Liver (tissue), 9 donors: Measurements from ENCODE around the gene DYRK1A. TPM values are rescaled to one million over a fixed set of nuclear protein-coding genes. Genes with fewer than 3 reads are reported as not detected.

Experiments
- DNase-seq: peaks from one replicate; pipeline ENCODE4 v3.0.0-alpha.2; 2017; ENCODE audit warnings: low spot score
- H3K27ac ChIP-seq, 2 donors: one replicate each; pipeline ENCODE4 v1.7.0; 2013; ENCODE audit warnings: inconsistent platforms in 2 of 2, low read length in 2 of 2, control low read depth in 1 of 2, low read depth in 1 of 2, mild to moderate bottlenecking in 1 of 2
- H3K27me3 ChIP-seq, 4 donors: one replicate each; pipeline versions ENCODE4 v1.6.1 to v1.7.0; 2013; ENCODE audit warnings: low read length in 3 of 4, inconsistent platforms in 1 of 4, mild to moderate bottlenecking in 1 of 4, moderate library complexity in 1 of 4; ENCODE audit not compliant: control insufficient read depth in 4 of 4, insufficient read depth in 4 of 4
- H3K36me3 ChIP-seq, 4 donors: one replicate each; pipeline versions ENCODE4 v1.6.1 to v1.7.0; 2013; ENCODE audit warnings: low read length in 3 of 4, mild to moderate bottlenecking in 3 of 4, low read depth in 1 of 4, moderate library complexity in 1 of 4; ENCODE audit not compliant: control insufficient read depth in 4 of 4, insufficient read depth in 3 of 4
- H3K4me1 ChIP-seq, 4 donors: one replicate each; pipeline versions ENCODE4 v1.6.1 to v1.7.0; 2013; ENCODE audit warnings: low read length in 3 of 4, mild to moderate bottlenecking in 3 of 4, moderate library complexity in 1 of 4; ENCODE audit not compliant: control insufficient read depth in 4 of 4, insufficient read depth in 4 of 4
- H3K4me3 ChIP-seq, 3 donors: one replicate each; pipeline versions ENCODE4 v1.6.1 to v1.7.0; 2013; ENCODE audit warnings: low read length in 3 of 3, control low read depth in 1 of 3, low read depth in 1 of 3, mild to moderate bottlenecking in 1 of 3
- H3K9ac ChIP-seq, 2 donors: one replicate each; pipeline ENCODE4 v1.7.0; 2013; ENCODE audit warnings: low read length in 2 of 2, mild to moderate bottlenecking in 2 of 2, moderate library complexity in 2 of 2, control low read depth in 1 of 2, low read depth in 1 of 2
- H3K9me3 ChIP-seq, 4 donors: one replicate each; pipeline versions ENCODE4 v1.6.1 to v1.7.0; 2013; ENCODE audit warnings: low read length in 3 of 4; ENCODE audit not compliant: control insufficient read depth in 4 of 4
- ATF3 ChIP-seq: IDR thresholded peaks from 2 replicates; pipeline ENCODE4 v1.6.1; 2016; ENCODE audit warnings: antibody characterized with exemption
- CTCF ChIP-seq: fragments of 150-350 bp; IDR thresholded peaks from 2 replicates; pipeline ENCODE4 v1.5.1; 2017; ENCODE audit warnings: improper control_type of control experiment, low read depth, low read length; ENCODE audit not compliant: missing input control
- EGR1 ChIP-seq, 2 donors: IDR thresholded peaks; 2 replicates each; pipeline ENCODE4 v1.6.1; 2016 to 2018; ENCODE audit warnings: antibody characterized with exemption in 2 of 2, low read depth in 2 of 2
- FOXA1 ChIP-seq: IDR thresholded peaks from 2 replicates; pipeline ENCODE4 v1.6.1; 2016; ENCODE audit warnings: antibody characterized with exemption
- FOXA2 ChIP-seq: IDR thresholded peaks from 2 replicates; pipeline ENCODE4 v1.6.1; 2016; ENCODE audit warnings: antibody characterized with exemption
- GABPA ChIP-seq, 2 donors: IDR thresholded peaks in 1 of 2; conservative IDR thresholded peaks in 1 of 2; 2 replicates each; pipeline ENCODE4 v1.6.1; 2016; ENCODE audit warnings: antibody characterized with exemption in 2 of 2, mild to moderate bottlenecking in 1 of 2, moderate library complexity in 1 of 2
- HNF4A ChIP-seq, 2 donors: conservative IDR thresholded peaks; 2 replicates each; pipeline ENCODE4 v1.6.1; 2016; ENCODE audit warnings: antibody characterized with exemption in 2 of 2, mild to moderate bottlenecking in 2 of 2
- JUND ChIP-seq, 2 donors: IDR thresholded peaks; 2 replicates each; pipeline ENCODE4 v1.6.1; 2016; ENCODE audit warnings: antibody characterized with exemption in 2 of 2
- MAX ChIP-seq: IDR thresholded peaks from 2 replicates; pipeline ENCODE4 v1.6.1; 2016; ENCODE audit warnings: antibody characterized with exemption
- NR2F2 ChIP-seq: IDR thresholded peaks from 2 replicates; pipeline ENCODE4 v1.6.1; 2016; ENCODE audit warnings: antibody characterized with exemption
- RAD21 ChIP-seq, 2 donors: IDR thresholded peaks; 2 replicates each; pipeline ENCODE4 v1.6.1; 2016; ENCODE audit warnings: antibody characterized with exemption in 2 of 2, mild to moderate bottlenecking in 2 of 2
- REST ChIP-seq: IDR thresholded peaks from 2 replicates; pipeline ENCODE4 v1.6.1; 2016; ENCODE audit warnings: antibody characterized with exemption, mild to moderate bottlenecking
- RXRA ChIP-seq, 2 donors: IDR thresholded peaks; 2 replicates each; pipeline ENCODE4 v1.6.1; 2017 to 2018; ENCODE audit warnings: antibody characterized with exemption in 2 of 2, mild to moderate bottlenecking in 1 of 2
- SP1 ChIP-seq: IDR thresholded peaks from 2 replicates; pipeline ENCODE4 v1.6.1; 2018; ENCODE audit warnings: antibody characterized with exemption, mild to moderate bottlenecking
- TAF1 ChIP-seq: conservative IDR thresholded peaks from 2 replicates; pipeline ENCODE4 v1.6.1; 2016; ENCODE audit warnings: antibody characterized with exemption, mild to moderate bottlenecking
- YY1 ChIP-seq: IDR thresholded peaks from 2 replicates; pipeline ENCODE4 v1.6.1; 2016; ENCODE audit warnings: antibody characterized with exemption, mild to moderate bottlenecking
- WGBS: extraction: QIAGEN DNeasy Blood & Tissue Kit; methylation state at CpG from one replicate; pipeline ENCODE4 v1.1.7; 2013; 5-methylcytosine and 5-hydroxymethylcytosine counted together
- polyA plus RNA-seq, 2 donors: library from polyadenylated mRNA; stranded (reverse) in 1 of 2; unstranded in 1 of 2; fragments of 200-250 nt in 1 of 2; fragments of >200 nt in 1 of 2; fragmentation: Nextera tagmentation in 1 of 2; extraction: Ambion mirVana in 1 of 2; gene quantifications; one replicate each; pipeline versions ENCODE4 v1.2.1 to v1.2.3, GENCODE V29; 2013 to 2015
- total RNA-seq, 2 donors: library from RNA; depleted of rRNA; stranded (reverse); fragments of >200 nt; gene quantifications; one replicate each; pipeline ENCODE4 v1.2.3, GENCODE V29; 2014
- donor health status: healthy.
- donor health status: healthy.
- donor health status: healthy.
- donor health status: healthy.
- donor health status: healthy.

Gene DYRK1A
- total and polyA plus RNA-seq, 4 donors: 5.1 to 58.3 (median 22.9) TPM

- TF ChIP-seq CTCF: no peak
- no peak for TF ChIP-seq ATF3
Measured at GRCh38 chr21:37374027-37374426, 7.5 kb downstream of the DYRK1A start (continued).

GRCh38 chr21:37375866-37376574, 9.4 kb downstream of the DYRK1A start:
- Histone ChIP-seq H3K9me3 (no peaks in the 10 kb centered on the region), H3K36me3 (no peaks in the 10 kb centered on the region), H3K27me3 (no peaks in the 10 kb centered on the region), H3K27ac (no peak overlapping the region), H3K4me1 (peaks cover 11 to 50% (median 23%) of the 10 kb centered on the region in 4 donors), H3K9ac (no peak overlapping the region), H3K4me3 (no peak overlapping the region)
- 82% methylated on average over 13 of the region's 13 CpGs for WGBS
- no peak for TF ChIP-seq RXRA (IDR thresholded peaks at IDR 0.05)
- no peak for TF ChIP-seq YY1
- no peak for TF ChIP-seq TAF1
- no peak for TF ChIP-seq JUND (IDR thresholded peaks at IDR 0.05)
- no peak for TF ChIP-seq ATF3
- TF ChIP-seq SP1: no peak
- TF ChIP-seq REST: no peak
- no peak for TF ChIP-seq RAD21 (IDR thresholded peaks at IDR 0.05)
- TF ChIP-seq MAX: no peak
- TF ChIP-seq FOXA1: no peak
- no peak for TF ChIP-seq GABPA (IDR thresholded peaks at IDR 0.05 in 1 of 2, conservative IDR thresholded peaks at IDR 0.05 in 1 of 2)
- TF ChIP-seq HNF4A (conservative IDR thresholded peaks at IDR 0.05): no peak
- TF ChIP-seq NR2F2: no peak
- TF ChIP-seq FOXA2: no peak
- TF ChIP-seq EGR1 (IDR thresholded peaks at IDR 0.05; ENCODE audit: low read depth in 2 of 2): no peak
- no peak for DNase-seq
